ENCODE results near the gene SRP72.
"Not testable (repeated sequence)": the region's sequence is repeated elsewhere in the genome, so short reads cannot be mapped to it uniquely, and the experiment has no call there.

The SRP72 gene

DNA sequence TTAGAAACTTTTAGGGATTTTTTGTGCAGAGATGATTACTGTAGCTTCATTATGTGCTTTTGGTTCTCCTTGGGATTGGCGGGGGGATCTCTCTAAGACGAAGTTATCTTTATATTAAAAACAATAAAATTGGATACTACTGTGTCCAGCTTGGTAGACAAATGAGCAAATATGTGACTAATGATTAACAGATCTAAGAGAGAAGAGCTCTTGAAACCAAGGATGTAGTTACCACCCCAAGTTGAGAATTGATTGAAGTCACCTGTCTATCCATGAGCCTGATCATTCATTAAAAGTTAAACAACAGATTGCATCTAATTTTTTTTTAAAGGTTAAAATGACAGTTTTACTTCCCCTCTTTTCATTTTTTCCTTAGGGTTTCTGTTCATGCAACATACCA lies 22.7 kb upstream of the SRP72 start:
- Histone ChIP-seq H3K27me3 (ENCODE audit: control insufficient read depth, insufficient read depth, low read length) (no peaks in the 10 kb centered on the region), H3K9ac (ENCODE audit: low read length) (no peak overlapping the region), H3K36me3 (ENCODE audit: control insufficient read depth, insufficient read depth, low read length) (no peaks in the 10 kb centered on the region), H3K27ac (ENCODE audit: low read depth, low read length) (no peak overlapping the region), H3K4me1 (ENCODE audit: control insufficient read depth, insufficient read depth, low read length) (no peaks in the 10 kb centered on the region), H3K4me3 (ENCODE audit: low read length) (no peak overlapping the region)

- Histone ChIP-seq H3K4me3 (ENCODE audit: low read length) (no peak overlapping the region), H3K27ac (ENCODE audit: low read depth, low read length) (no peak overlapping the region), H3K9ac (ENCODE audit: low read length) (no peak overlapping the region), H3K4me1 (ENCODE audit: control insufficient read depth, insufficient read depth, low read length) (no peaks in the 10 kb centered on the region), H3K27me3 (ENCODE audit: control insufficient read depth, insufficient read depth, low read length) (no peaks in the 10 kb centered on the region), H3K36me3 (ENCODE audit: control insufficient read depth, insufficient read depth, low read length) (no peaks in the 10 kb centered on the region)
These were observed 21.7 kb upstream of the SRP72 start for GRCh38 chr4:56445699-56446098.

DNA sequence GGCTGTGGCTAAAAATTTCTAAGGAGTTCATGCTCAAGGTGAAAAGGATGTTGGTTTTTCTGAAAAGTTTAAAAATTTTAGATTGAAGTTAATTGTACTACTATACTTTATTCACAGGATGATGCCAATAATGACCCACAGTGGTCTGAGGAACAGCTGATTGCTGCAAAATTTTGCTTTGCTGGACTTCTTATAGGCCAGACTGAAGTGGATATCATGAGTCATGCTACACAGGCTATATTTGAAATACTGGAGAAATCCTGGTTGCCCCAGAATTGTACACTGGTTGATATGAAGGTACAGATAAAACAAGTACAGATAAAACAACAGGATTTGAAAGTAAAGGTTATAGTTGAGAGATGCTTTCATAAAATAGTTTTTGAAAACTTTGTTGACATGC lies 19.1 kb upstream of the SRP72 start:
- Histone ChIP-seq H3K9ac (ENCODE audit: low read length) (no peak overlapping the region), H3K36me3 (ENCODE audit: control insufficient read depth, insufficient read depth, low read length) (peaks cover 2% of the 10 kb centered on the region), H3K27me3 (ENCODE audit: control insufficient read depth, insufficient read depth, low read length) (no peaks in the 10 kb centered on the region), H3K27ac (ENCODE audit: low read depth, low read length) (no peak overlapping the region), H3K4me1 (ENCODE audit: control insufficient read depth, insufficient read depth, low read length) (no peaks in the 10 kb centered on the region), H3K4me3 (ENCODE audit: low read length) (no peak overlapping the region)

DNA sequence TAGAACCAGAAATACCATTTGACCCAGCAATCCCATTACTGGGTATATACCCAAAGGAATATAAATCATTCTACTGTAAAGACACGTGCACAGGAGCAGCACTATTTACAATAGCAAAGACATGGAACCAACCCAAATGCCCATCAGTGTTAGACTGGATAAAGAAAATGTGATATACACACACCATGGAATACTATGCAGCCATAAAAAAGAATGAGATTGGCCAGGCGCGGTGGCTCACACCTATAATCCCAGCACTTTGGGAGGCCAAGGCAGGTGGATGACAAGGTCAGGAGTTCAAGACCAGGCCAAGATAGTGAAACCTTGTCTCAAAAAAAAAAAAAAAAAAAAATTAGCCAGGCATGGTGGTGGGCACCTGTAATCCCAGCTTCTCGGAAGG lies 17.9 kb upstream of the SRP72 start:
- not testable (repeated sequence) for H3K27ac ChIP-seq (ENCODE audit: low read depth, low read length); H3K4me3 ChIP-seq (ENCODE audit: low read length); H3K36me3 ChIP-seq (ENCODE audit: control insufficient read depth, insufficient read depth, low read length); H3K27me3 ChIP-seq (ENCODE audit: control insufficient read depth, insufficient read depth, low read length); H3K9ac ChIP-seq (ENCODE audit: low read length); H3K4me1 ChIP-seq (ENCODE audit: control insufficient read depth, insufficient read depth, low read length)

GRCh38 chr4:56450342-56450741 lies 17.1 kb upstream of the SRP72 start:
- H3K27me3 ChIP-seq (ENCODE audit: control insufficient read depth, insufficient read depth, low read length) = no peaks in the 10 kb centered on the region
- H3K4me1 ChIP-seq (ENCODE audit: control insufficient read depth, insufficient read depth, low read length) = no peaks in the 10 kb centered on the region
- H3K4me3 ChIP-seq (ENCODE audit: low read length) = no peak overlapping the region
- peaks cover 5% of the 10 kb centered on the region for H3K36me3 ChIP-seq (ENCODE audit: control insufficient read depth, insufficient read depth, low read length)
- H3K9ac ChIP-seq (ENCODE audit: low read length) = no peak overlapping the region
- no peak overlapping the region for H3K27ac ChIP-seq (ENCODE audit: low read depth, low read length)

- H3K4me3 ChIP-seq (ENCODE audit: low read length) = no peak overlapping the region
- no peaks in the 10 kb centered on the region for H3K27me3 ChIP-seq (ENCODE audit: control insufficient read depth, insufficient read depth, low read length)
- no peak overlapping the region for H3K27ac ChIP-seq (ENCODE audit: low read depth, low read length)
- peaks cover 2% of the 10 kb centered on the region for H3K4me1 ChIP-seq (ENCODE audit: control insufficient read depth, insufficient read depth, low read length)
- no peak overlapping the region for H3K9ac ChIP-seq (ENCODE audit: low read length)
- peaks cover 2% of the 10 kb centered on the region for H3K36me3 ChIP-seq (ENCODE audit: control insufficient read depth, insufficient read depth, low read length)
These were observed 7.3 kb upstream of the SRP72 start for GRCh38 chr4:56460085-56460484.

- peaks cover 12% of the 10 kb centered on the region for H3K4me1 ChIP-seq (ENCODE audit: control insufficient read depth, insufficient read depth, low read length)
- no peaks in the 10 kb centered on the region for H3K27me3 ChIP-seq (ENCODE audit: control insufficient read depth, insufficient read depth, low read length)
- no peak overlapping the region for H3K4me3 ChIP-seq (ENCODE audit: low read length)
- H3K27ac ChIP-seq (ENCODE audit: low read depth, low read length) = no peak overlapping the region
- H3K36me3 ChIP-seq (ENCODE audit: control insufficient read depth, insufficient read depth, low read length) = no peaks in the 10 kb centered on the region
- H3K9ac ChIP-seq (ENCODE audit: low read length) = no peak overlapping the region
These were observed 5.3 kb upstream of the SRP72 start for GRCh38 chr4:56462157-56462556.

DNA sequence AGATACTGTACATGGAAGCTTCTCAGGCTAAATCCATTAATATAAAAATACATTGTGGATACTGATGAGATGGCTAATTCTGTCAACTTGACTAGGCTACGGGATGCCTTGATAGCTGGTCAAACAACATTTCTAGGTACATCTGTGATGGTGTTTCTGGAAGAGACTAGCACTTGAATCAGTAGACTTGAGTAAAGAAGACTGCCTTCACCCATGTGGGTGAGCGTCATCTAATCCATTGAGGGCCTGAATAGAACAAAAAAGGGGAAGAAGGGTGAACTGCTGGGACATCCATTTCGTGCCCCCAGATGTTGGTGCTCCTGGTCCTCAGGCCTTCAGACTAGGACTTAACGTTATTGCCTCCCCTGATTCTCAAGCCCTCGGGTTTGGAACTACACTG lies 3.7 kb upstream of the SRP72 start:
- no peaks in the 10 kb centered on the region for H3K27me3 ChIP-seq (ENCODE audit: control insufficient read depth, insufficient read depth, low read length)
- no peak overlapping the region for H3K9ac ChIP-seq (ENCODE audit: low read length)
- peaks cover 18% of the 10 kb centered on the region for H3K4me1 ChIP-seq (ENCODE audit: control insufficient read depth, insufficient read depth, low read length)
- H3K4me3 ChIP-seq (ENCODE audit: low read length) = no peak overlapping the region
- no peaks in the 10 kb centered on the region for H3K36me3 ChIP-seq (ENCODE audit: control insufficient read depth, insufficient read depth, low read length)
- H3K27ac ChIP-seq (ENCODE audit: low read depth, low read length) = no peak overlapping the region

GRCh38 chr4:56464581-56464980 lies 2.8 kb upstream of the SRP72 start:
- no peak overlapping the region for H3K4me3 ChIP-seq (ENCODE audit: low read length)
- H3K27ac ChIP-seq (ENCODE audit: low read depth, low read length) = no peak overlapping the region
- no peaks in the 10 kb centered on the region for H3K27me3 ChIP-seq (ENCODE audit: control insufficient read depth, insufficient read depth, low read length)
- no peak overlapping the region for H3K9ac ChIP-seq (ENCODE audit: low read length)
- peaks cover 19% of the 10 kb centered on the region for H3K4me1 ChIP-seq (ENCODE audit: control insufficient read depth, insufficient read depth, low read length)
- H3K36me3 ChIP-seq (ENCODE audit: control insufficient read depth, insufficient read depth, low read length) = no peaks in the 10 kb centered on the region

- H3K4me1 ChIP-seq (ENCODE audit: control insufficient read depth, insufficient read depth, low read length) = peaks cover 19% of the 10 kb centered on the region
- no peaks in the 10 kb centered on the region for H3K27me3 ChIP-seq (ENCODE audit: control insufficient read depth, insufficient read depth, low read length)
- H3K4me3 ChIP-seq (ENCODE audit: low read length) = peak overlapping the region; percentile 78
- H3K9ac ChIP-seq (ENCODE audit: low read length) = no peak overlapping the region
- H3K36me3 ChIP-seq (ENCODE audit: control insufficient read depth, insufficient read depth, low read length) = no peaks in the 10 kb centered on the region
- no peak overlapping the region for H3K27ac ChIP-seq (ENCODE audit: low read depth, low read length)
These were observed 1.7 kb upstream of the SRP72 start for GRCh38 chr4:56465599-56466295.

DNA sequence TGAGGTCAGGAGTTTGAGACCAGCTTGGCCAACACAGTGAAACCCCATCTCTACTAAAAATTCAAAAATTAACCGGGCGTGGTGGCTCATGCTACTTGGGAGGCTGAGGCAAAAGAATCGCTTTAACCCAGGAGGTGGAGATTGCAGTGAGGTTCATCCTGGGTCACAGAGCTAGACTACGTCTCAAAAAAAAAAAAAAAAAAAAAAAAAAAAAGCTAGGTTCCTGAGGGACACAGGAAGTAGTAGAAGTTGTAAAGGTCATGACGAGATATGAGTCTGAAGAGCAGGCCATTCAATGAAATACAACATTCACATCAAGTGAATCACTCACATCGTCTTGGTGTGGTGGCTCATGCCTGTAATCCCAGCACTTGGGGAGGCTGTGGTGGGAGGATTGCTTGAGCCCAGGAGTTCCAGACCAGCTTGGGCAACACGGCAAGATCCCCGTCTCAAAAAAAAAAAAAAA lies 1.1 kb upstream of the SRP72 start:
- H3K4me3 ChIP-seq (ENCODE audit: low read length) = peak overlapping the region; percentile 78
- H3K27ac ChIP-seq (ENCODE audit: low read depth, low read length) = peak overlapping the region; percentile 87
- H3K36me3 ChIP-seq (ENCODE audit: control insufficient read depth, insufficient read depth, low read length); H3K27me3 ChIP-seq (ENCODE audit: control insufficient read depth, insufficient read depth, low read length); H3K9ac ChIP-seq (ENCODE audit: low read length): not testable (repeated sequence)
- peaks cover 19% of the 10 kb centered on the region for H3K4me1 ChIP-seq (ENCODE audit: control insufficient read depth, insufficient read depth, low read length)

- Histone ChIP-seq H3K4me1 (ENCODE audit: control insufficient read depth, insufficient read depth, low read length) (peaks cover 19% of the 10 kb centered on the region), H3K4me3 (ENCODE audit: low read length) (peak overlapping the region; percentile 78), H3K27me3 (ENCODE audit: control insufficient read depth, insufficient read depth, low read length) (no peaks in the 10 kb centered on the region), H3K36me3 (ENCODE audit: control insufficient read depth, insufficient read depth, low read length) (peaks cover 3% of the 10 kb centered on the region), H3K9ac (ENCODE audit: low read length) (peak overlapping the region; percentile 72), H3K27ac (ENCODE audit: low read depth, low read length) (peak overlapping the region; percentile 87)
These were observed 520 bp upstream of the SRP72 start for GRCh38 chr4:56466910-56467283.

DNA sequence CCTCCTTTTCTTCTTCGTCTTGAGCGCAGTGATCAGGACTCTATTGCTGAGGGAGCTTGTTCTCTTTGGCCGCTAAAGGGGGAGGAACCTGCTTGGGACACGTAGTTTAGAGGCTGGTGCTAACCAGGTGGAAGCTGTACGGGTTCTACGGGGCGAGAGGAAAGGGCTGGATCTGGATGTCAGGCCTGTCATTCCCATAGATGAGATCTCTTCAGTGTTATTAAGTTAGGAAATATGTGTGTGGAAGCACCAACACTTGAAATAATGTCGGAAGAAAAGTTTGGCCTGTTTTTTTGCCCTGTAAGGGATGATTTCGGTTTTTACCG lies 643 bp downstream of the SRP72 start:
- Histone ChIP-seq H3K27ac (ENCODE audit: low read depth, low read length) (peak overlapping the region; percentile 87), H3K9ac (ENCODE audit: low read length) (peak overlapping the region; percentile 29), H3K27me3 (ENCODE audit: control insufficient read depth, insufficient read depth, low read length) (no peaks in the 10 kb centered on the region), H3K4me1 (ENCODE audit: control insufficient read depth, insufficient read depth, low read length) (peaks cover 19% of the 10 kb centered on the region), H3K36me3 (ENCODE audit: control insufficient read depth, insufficient read depth, low read length) (peaks cover 12% of the 10 kb centered on the region), H3K4me3 (ENCODE audit: low read length) (peak overlapping the region; percentile 78)

Data from rectal smooth muscle tissue (tissue), 1 donor.